ENCODE measurements around the gene IGFBP2.
A peak's percentile ranks its signal among the peaks of the same experiment; 100 is the strongest.

Gene IGFBP2

GRCh38 chr2:216626875-216627245, 6.4 kb upstream of the IGFBP2 start:
- peaks cover 6% of the 10 kb centered on the region for H3K27me3 Mint-ChIP-seq
- H3K4me3 Mint-ChIP-seq: no peak overlapping the region

DNA sequence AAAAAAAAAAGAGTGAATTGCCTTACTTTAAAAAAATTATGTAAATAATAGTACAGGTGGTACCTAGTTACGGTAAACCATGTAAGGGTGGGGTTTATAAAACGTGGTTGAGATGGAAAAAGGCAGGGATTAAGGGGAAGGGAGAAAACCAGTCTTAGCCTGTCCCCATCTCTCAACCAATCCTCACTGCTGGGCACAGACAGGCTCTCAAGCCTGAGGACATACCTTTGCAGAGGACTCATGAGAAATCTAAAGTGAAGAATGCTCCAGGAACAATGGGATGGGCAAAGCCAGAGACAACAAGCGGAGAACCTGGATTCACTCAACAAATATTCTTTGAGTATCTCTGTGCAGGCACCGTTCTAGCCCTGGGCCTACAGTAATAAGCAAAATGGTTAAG, 3.4 kb upstream of the IGFBP2 start:
- H3K4me1 Mint-ChIP-seq: peaks cover 17% of the 10 kb centered on the region
- H3K36me3 Mint-ChIP-seq: no peaks in the 10 kb centered on the region
- H3K9me3 Mint-ChIP-seq: no peaks in the 10 kb centered on the region
- no peak overlapping the region for H3K27ac Mint-ChIP-seq
- H3K4me3 Mint-ChIP-seq: no peak overlapping the region
- H3K27me3 Mint-ChIP-seq: peaks cover 22% of the 10 kb centered on the region

More at GRCh38 chr2:216626875-216627245, 6.4 kb upstream of the IGFBP2 start:
- Mint-ChIP-seq H3K36me3 (no peaks in the 10 kb centered on the region), H3K9me3 (no peaks in the 10 kb centered on the region), H3K4me1 (no peaks in the 10 kb centered on the region), H3K27ac (no peak overlapping the region)

- no peaks in the 10 kb centered on the region for H3K36me3 Mint-ChIP-seq
- H3K27ac Mint-ChIP-seq: no peak overlapping the region
- H3K4me1 Mint-ChIP-seq: peaks cover 24% of the 10 kb centered on the region
- H3K9me3 Mint-ChIP-seq: no peaks in the 10 kb centered on the region
- H3K4me3 Mint-ChIP-seq: peak overlapping the region; percentile 82
- peaks cover 44% of the 10 kb centered on the region for H3K27me3 Mint-ChIP-seq
Observed at GRCh38 chr2:216632346-216632951, 771 bp upstream of the IGFBP2 start.

- Mint-ChIP-seq H3K9me3 (no peaks in the 10 kb centered on the region), H3K36me3 (no peaks in the 10 kb centered on the region), H3K27me3 (peaks cover 46% of the 10 kb centered on the region), H3K4me3 (peak overlapping the region; percentile 70), H3K27ac (no peak overlapping the region), H3K4me1 (peaks cover 24% of the 10 kb centered on the region)
Observed at GRCh38 chr2:216633616-216634369, 573 bp downstream of the IGFBP2 start.

DNA sequence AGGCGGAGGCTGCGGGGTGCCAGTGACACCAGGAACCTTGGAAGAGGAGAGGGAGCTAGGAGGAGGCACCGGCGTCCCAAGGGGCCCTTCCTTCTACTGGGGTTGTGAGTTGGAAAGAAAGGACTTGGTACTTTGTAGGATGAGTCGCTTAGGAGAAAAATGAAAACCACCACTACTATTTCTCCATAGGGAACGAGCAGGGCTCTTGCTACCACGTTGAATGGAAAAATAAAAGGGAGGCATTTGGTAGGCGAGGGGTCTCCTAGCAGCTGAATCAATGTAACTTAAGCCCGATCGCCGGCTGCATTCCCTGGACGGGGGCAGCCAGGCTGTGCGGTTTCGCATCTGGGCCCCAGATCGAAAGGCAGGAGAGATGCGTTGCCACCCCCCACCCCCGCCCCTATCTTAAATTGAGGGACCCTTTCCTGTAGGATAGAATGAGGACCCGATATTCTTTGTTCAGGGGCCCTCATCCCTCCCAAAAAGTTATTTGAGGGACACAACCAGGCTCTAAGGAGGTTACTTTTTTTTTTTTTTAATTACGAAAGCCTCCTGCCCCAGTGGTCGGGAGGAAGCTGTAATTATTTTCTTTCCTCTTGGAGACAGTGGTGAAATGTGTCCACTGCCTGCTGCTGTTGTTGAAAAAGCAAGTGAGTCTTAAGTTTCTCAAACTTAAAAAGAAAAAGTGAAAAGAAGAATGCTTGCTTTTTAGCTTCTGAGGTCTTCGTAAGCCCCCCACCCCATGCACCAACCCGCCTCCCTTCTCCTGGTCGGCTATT, 1.3 kb downstream of the IGFBP2 start:
- H3K27me3 Mint-ChIP-seq: peaks cover 46% of the 10 kb centered on the region
- H3K9me3 Mint-ChIP-seq: no peaks in the 10 kb centered on the region
- no peak overlapping the region for H3K27ac Mint-ChIP-seq
- H3K36me3 Mint-ChIP-seq: no peaks in the 10 kb centered on the region
- H3K4me1 Mint-ChIP-seq: peaks cover 24% of the 10 kb centered on the region
- H3K4me3 Mint-ChIP-seq: peak overlapping the region; percentile 70

GRCh38 chr2:216635171-216635570, 2.0 kb downstream of the IGFBP2 start:
- no peaks in the 10 kb centered on the region for H3K9me3 Mint-ChIP-seq
- peaks cover 49% of the 10 kb centered on the region for H3K27me3 Mint-ChIP-seq
- H3K4me1 Mint-ChIP-seq: peaks cover 24% of the 10 kb centered on the region
- H3K27ac Mint-ChIP-seq: no peak overlapping the region
- H3K36me3 Mint-ChIP-seq: no peaks in the 10 kb centered on the region
- peak overlapping the region; percentile 59 for H3K4me3 Mint-ChIP-seq

DNA sequence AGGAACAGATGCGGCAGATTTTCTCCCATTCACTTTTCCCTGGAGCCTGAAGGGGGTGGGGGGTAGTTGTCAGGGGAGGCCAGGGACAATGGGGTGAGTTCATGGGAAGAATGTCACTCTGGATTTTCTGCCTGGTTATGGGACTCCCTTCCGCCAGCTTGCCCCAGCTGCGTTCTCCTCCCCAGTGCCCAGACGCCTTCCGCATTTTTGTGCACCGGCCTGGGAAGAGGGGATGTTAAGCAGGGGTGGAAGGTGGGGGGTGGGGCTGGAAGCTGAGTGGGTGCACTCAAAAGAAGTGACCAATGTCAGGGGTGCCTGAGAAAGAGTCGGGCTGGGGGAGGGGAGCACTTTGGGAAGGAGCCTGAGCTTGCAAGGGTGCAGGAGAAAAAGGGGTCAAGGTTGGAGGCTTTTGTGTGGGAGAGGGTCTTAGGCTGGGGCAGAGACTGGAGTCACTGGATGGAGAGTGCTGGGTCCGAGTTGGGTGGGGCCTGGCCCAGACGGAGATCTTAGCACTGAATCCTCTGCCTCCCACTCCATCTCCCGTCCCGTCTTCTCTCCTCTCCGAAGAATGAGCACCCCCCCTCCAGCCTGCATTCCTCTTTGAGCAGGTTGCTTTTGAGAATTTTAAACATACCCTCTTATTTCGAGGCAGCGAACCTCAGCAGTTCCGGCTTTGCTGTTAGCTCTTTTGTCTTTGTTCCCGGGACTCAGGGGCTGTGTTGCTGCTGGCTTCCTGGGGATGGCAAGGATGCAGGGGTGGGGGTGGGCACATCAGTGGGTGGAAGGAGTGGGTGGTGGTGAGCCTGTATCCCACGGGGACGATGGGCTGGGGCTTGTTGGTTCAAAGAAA, 2.7 kb downstream of the IGFBP2 start:
- Mint-ChIP-seq H3K27ac (no peak overlapping the region), H3K9me3 (no peaks in the 10 kb centered on the region), H3K36me3 (no peaks in the 10 kb centered on the region), H3K27me3 (peaks cover 50% of the 10 kb centered on the region), H3K4me1 (peaks cover 24% of the 10 kb centered on the region), H3K4me3 (no peak overlapping the region)

GRCh38 chr2:216636551-216637450, 3.6 kb downstream of the IGFBP2 start:
- H3K36me3 Mint-ChIP-seq: no peaks in the 10 kb centered on the region
- H3K4me1 Mint-ChIP-seq: peaks cover 24% of the 10 kb centered on the region
- H3K4me3 Mint-ChIP-seq: no peak overlapping the region
- H3K27me3 Mint-ChIP-seq: peaks cover 44% of the 10 kb centered on the region
- H3K9me3 Mint-ChIP-seq: no peaks in the 10 kb centered on the region
- no peak overlapping the region for H3K27ac Mint-ChIP-seq

DNA sequence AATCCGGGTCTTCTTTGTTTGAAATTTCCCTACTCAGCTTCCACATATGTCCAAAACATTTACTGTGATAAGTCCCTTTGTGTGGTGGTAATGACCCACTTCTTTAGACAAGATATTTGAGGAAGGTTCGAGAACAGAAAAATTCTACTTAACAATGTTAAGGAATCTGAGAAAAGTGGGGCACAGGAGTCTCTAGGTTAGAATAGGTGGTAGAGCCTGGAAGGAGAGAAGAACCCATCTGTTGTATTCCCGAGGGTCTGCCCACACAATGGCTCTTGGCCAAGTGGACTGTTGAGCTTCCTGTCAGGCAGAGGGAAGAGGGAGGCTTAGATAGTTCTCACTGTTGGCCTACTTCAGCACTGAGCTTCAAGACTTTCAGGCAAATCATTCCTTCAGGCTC, 4.3 kb downstream of the IGFBP2 start:
- Mint-ChIP-seq H3K4me3 (no peak overlapping the region), H3K4me1 (peaks cover 22% of the 10 kb centered on the region), H3K27me3 (peaks cover 39% of the 10 kb centered on the region), H3K36me3 (no peaks in the 10 kb centered on the region), H3K9me3 (no peaks in the 10 kb centered on the region), H3K27ac (no peak overlapping the region)

- Mint-ChIP-seq H3K4me1 (peaks cover 6% of the 10 kb centered on the region), H3K27me3 (peaks cover 3% of the 10 kb centered on the region), H3K36me3 (no peaks in the 10 kb centered on the region)
Observed at GRCh38 chr2:216643986-216644659, 10.9 kb downstream of the IGFBP2 start.

DNA sequence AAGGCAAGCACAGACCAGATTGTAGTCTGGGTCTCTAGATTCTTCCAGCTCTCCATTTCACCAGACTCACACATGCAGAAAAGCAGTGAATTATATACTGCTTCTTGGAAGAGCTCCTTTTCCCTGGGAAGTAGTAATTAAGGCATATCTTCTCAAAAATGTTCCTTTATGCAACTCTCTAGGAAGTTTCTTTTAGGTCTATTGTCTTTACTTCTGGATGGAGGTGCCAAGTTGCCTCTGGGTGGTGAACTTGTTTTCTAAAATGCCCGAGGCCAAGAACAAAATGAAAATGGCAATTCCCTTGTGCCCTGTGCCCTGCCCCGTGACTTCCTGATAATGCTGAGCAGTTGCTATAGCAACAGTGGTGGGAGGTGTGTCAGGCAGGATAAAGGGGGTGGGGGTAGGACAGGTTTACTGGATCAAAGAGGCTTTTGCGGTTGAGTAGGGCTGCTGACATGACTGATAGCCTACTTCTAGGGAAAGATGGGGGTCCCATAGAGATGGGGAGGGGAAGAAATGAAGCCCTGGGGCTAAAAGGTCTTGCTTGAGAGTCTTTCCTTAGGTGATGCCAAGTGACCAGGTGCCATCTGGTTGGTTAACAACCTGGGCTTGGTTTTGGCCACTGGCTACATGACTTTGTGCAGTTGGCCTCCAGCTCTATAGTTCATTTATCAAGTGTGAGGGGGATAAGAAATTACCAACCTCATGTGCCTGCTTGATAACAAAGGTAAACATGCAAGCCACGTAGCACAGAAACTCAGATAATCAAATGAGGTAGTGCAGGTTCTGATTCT, 11.8 kb downstream of the IGFBP2 start:
- no peaks in the 10 kb centered on the region for H3K9me3 Mint-ChIP-seq
- H3K36me3 Mint-ChIP-seq: no peaks in the 10 kb centered on the region
- no peak overlapping the region for H3K4me3 Mint-ChIP-seq
- H3K4me1 Mint-ChIP-seq: peaks cover 6% of the 10 kb centered on the region
- H3K27ac Mint-ChIP-seq: no peak overlapping the region
- H3K27me3 Mint-ChIP-seq: peaks cover 2% of the 10 kb centered on the region

More at GRCh38 chr2:216643986-216644659, 10.9 kb downstream of the IGFBP2 start:
- no peaks in the 10 kb centered on the region for H3K9me3 Mint-ChIP-seq
- H3K4me3 Mint-ChIP-seq: no peak overlapping the region
- H3K27ac Mint-ChIP-seq: no peak overlapping the region

DNA sequence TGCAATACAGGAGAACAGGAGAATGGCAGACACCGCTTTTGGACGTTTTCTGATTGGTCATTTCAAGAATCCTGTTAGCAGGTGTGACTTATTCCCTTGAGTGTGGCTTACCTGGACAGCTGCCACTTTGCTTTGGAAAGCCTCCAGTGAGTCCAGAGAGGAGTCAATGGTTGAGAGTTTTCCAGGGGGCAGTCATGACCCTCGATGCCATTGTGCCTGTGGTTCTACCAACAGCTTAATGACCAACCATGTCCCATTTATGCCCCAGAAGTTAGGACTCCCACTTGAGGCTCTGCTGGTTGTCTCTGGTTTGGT, 12.4 kb downstream of the IGFBP2 start:
- Mint-ChIP-seq H3K27ac (no peak overlapping the region), H3K36me3 (no peaks in the 10 kb centered on the region), H3K27me3 (no peaks in the 10 kb centered on the region), H3K4me1 (peaks cover 6% of the 10 kb centered on the region), H3K4me3 (no peak overlapping the region), H3K9me3 (no peaks in the 10 kb centered on the region)

DNA sequence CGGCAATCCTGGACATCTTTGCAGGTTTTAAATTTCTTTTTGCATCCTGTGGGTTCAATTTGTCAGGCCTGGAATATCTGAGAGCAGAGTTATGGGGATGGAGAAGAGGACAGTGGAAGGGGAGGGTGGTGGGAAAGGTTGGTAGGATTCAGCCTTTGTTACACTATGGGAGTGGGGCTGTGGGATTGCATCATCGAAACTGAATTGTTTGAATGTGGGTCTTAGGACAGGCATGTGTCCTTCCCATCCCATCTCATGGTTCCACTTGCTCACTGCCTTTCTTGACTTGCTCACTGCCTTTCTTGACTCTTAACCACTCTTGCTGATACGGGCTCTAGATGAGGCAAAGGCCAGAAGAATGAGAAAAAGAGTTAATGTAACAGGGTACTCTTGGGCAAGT, 12.9 kb downstream of the IGFBP2 start:
- peaks cover 6% of the 10 kb centered on the region for H3K4me1 Mint-ChIP-seq
- no peak overlapping the region for H3K4me3 Mint-ChIP-seq
- H3K36me3 Mint-ChIP-seq: no peaks in the 10 kb centered on the region
- H3K27ac Mint-ChIP-seq: no peak overlapping the region
- no peaks in the 10 kb centered on the region for H3K9me3 Mint-ChIP-seq
- no peaks in the 10 kb centered on the region for H3K27me3 Mint-ChIP-seq

DNA sequence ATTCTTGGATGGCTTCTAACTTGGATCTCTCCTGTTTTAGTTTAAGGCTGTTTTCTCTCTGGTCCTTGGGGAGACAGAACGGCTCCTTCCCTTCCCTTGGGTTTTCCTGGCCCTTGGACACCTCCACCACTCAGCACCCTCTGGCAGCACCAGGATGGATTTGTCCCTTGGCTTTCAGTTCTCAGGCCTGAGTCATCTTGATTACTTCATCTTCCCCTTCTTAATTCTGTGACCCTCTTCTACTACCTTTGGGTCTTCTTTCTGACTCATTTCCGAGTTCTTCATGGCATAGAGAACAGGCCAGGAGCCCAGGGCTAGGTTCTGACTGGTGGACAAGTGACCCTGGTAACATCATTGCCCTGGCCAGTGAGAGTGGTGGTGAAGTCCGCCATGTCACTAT, 14.9 kb downstream of the IGFBP2 start:
- Mint-ChIP-seq H3K27me3 (peaks cover 3% of the 10 kb centered on the region), H3K4me3 (no peak overlapping the region), H3K27ac (no peak overlapping the region), H3K4me1 (peaks cover 6% of the 10 kb centered on the region), H3K9me3 (no peaks in the 10 kb centered on the region), H3K36me3 (no peaks in the 10 kb centered on the region)

Measured in activated naive CD4-positive, alpha-beta T cell treated with anti-CD3 and anti-CD28 coated beads, Interleukin-2, amount 50 U/mL, for 24 hours (primary cell).